K562 (cell line): ENCODE results near the gene ELF5. TPM values are rescaled to one million over a fixed set of nuclear protein-coding genes. Genes with fewer than 3 reads are reported as not detected.

Source experiments
- ATAC-seq: fragments of 200-7000 bp; cut with Tn5 transposase; 3 replicates; pipeline ENCODE4 v1.9.1; 2020; ENCODE audit warnings: moderate library complexity
- BruUV-seq: library from RNA; stranded (reverse); fragments of 400-500 nt; replicated peaks from 2 replicates; lab custom pipeline; 2021; lab: Mats Ljungman, UMichigan
- CTCF ChIA-PET: fragments of 300-600 bp; formaldehyde crosslinking; extraction: SDS; loops from one replicate; lab custom pipeline; 2021; ENCODE audit warnings: low intra/inter-chr PET ratio; lab: Yijun Ruan, JAX
- POLR2A ChIA-PET: fragments of 300-600, 350-650 bp; sonication (Branson Sonifier 250); formaldehyde crosslinking; extraction: SDS; loops from one replicate; lab custom pipeline; 2021; ENCODE audit warnings: antibody characterized with exemption, inconsistent platforms; lab: Yijun Ruan, JAX
- DNase-seq, 4 experiments: peaks; one replicate each; pipeline versions ENCODE4 v3.0.0 to v3.0.0-alpha.2; 2011 to 2018; ENCODE audit warnings: low spot score in 3 of 4, mixed read lengths in 3 of 4; ENCODE audit errors: extremely low read depth in 1 of 4
- FAIRE-seq: peaks from 2 replicates; lab custom pipeline; 2011; peaks lifted over from hg19 to GRCh38; lab: Jason Lieb, UNC
- H2AFZ ChIP-seq: 2 replicates; pipeline ENCODE4 v1.6.0; 2011; ENCODE audit warnings: low read depth, low read length, control low read depth, inconsistent platforms
- H3K27ac ChIP-seq: fragments of 200-600 bp; 3 replicates; pipeline ENCODE4 v1.8.0; 2011; ENCODE audit warnings: low read depth, mild to moderate bottlenecking, control low read depth, inconsistent platforms, low read length, moderate library complexity, mixed read lengths; ENCODE audit errors: extremely low read depth
- H3K27me3 ChIP-seq, 2 experiments: fragments of 300-600 bp in 1 of 2; 2 replicates in 1 of 2; 3 replicates in 1 of 2; pipeline versions ENCODE4 v1.6.0 to v1.8.0; 2011; ENCODE audit warnings: inconsistent platforms in 2 of 2, low read length in 2 of 2, mild to moderate bottlenecking in 1 of 2, mixed read lengths in 1 of 2, moderate library complexity in 1 of 2; ENCODE audit not compliant: control insufficient read depth in 2 of 2, insufficient read depth in 2 of 2
- H3K36me3 ChIP-seq: fragments of 300-600 bp; 3 replicates; pipeline ENCODE4 v1.8.0; 2011; ENCODE audit warnings: mild to moderate bottlenecking, low read length, inconsistent platforms; ENCODE audit not compliant: control insufficient read depth, insufficient read depth
- H3K4me1 ChIP-seq, 2 experiments: fragments of 200-600 bp in 1 of 2; replicated peaks in 1 of 2; 2 replicates in 1 of 2; 3 replicates in 1 of 2; pipeline versions ENCODE4 v1.5.1 to v1.8.0; 2011; ENCODE audit warnings: inconsistent platforms in 2 of 2, low read length in 2 of 2, mild to moderate bottlenecking in 1 of 2, mixed read lengths in 1 of 2, moderate library complexity in 1 of 2; ENCODE audit not compliant: control insufficient read depth in 2 of 2, insufficient read depth in 2 of 2
- H3K4me2 ChIP-seq: 2 replicates; pipeline ENCODE4 v1.6.1; 2011; ENCODE audit warnings: low read length, control low read depth, inconsistent platforms, mixed read lengths; ENCODE audit not compliant: insufficient read depth
- H3K4me3 ChIP-seq: fragments of 200-600 bp; sonication (generic), shearing (Covaris generic); 2 replicates; pipeline ENCODE4 v1.5.1; 2016; ENCODE audit warnings: control low read depth, inconsistent platforms
- H3K79me2 ChIP-seq: fragments of 200-600 bp; 3 replicates; pipeline ENCODE4 v1.8.0; 2011; ENCODE audit warnings: low read length, inconsistent platforms; ENCODE audit not compliant: control insufficient read depth, insufficient read depth
- H3K9ac ChIP-seq, 2 experiments: 2 replicates each; pipeline versions ENCODE4 v1.6.0 to v1.6.1; 2011; ENCODE audit warnings: low read depth in 2 of 2, low read length in 2 of 2, control low read depth in 1 of 2, inconsistent platforms in 1 of 2, mild to moderate bottlenecking in 1 of 2, mixed read lengths in 1 of 2; ENCODE audit not compliant: insufficient read depth in 1 of 2
- H3K9me1 ChIP-seq: one replicate; pipeline ENCODE4 v1.6.0; 2011; ENCODE audit warnings: inconsistent platforms, mild to moderate bottlenecking, low read length, moderate library complexity; ENCODE audit not compliant: control insufficient read depth, insufficient read depth
- H3K9me3 ChIP-seq: replicated peaks from 2 replicates; pipeline ENCODE4 v1.5.1; 2011; ENCODE audit warnings: low read depth, low read length, inconsistent platforms; ENCODE audit not compliant: control insufficient read depth, insufficient read depth
- H4K20me1 ChIP-seq: replicated peaks from 2 replicates; pipeline ENCODE4 v1.6.1; 2011; ENCODE audit warnings: low read length, inconsistent platforms, mixed read lengths; ENCODE audit not compliant: control insufficient read depth, insufficient read depth
- ATF7 ChIP-seq: fragments of 450-650 bp; IDR thresholded peaks from 2 replicates; pipeline ENCODE4 v1.7.1; 2014; ENCODE audit warnings: mild to moderate bottlenecking, moderate library complexity
- BCL6 ChIP-seq: fragments of 250-450 bp; sonication (Bioruptor Pico); IDR thresholded peaks from 2 replicates; pipeline ENCODE4 v1.4.0; 2020
- ESRRB ChIP-seq: fragments of 250-450 bp; sonication (Bioruptor Pico); IDR thresholded peaks from 2 replicates; pipeline ENCODE4 v1.5.0; 2020; ENCODE audit warnings: mild to moderate bottlenecking, moderate library complexity, borderline replicate concordance
- FOXK2 ChIP-seq, 2 experiments: fragments of 450-650 bp; IDR thresholded peaks in 1 of 2; conservative IDR thresholded peaks in 1 of 2; 2 replicates each; pipeline ENCODE4 v1.6.1; 2016; ENCODE audit warnings: low read depth in 2 of 2, mild to moderate bottlenecking in 1 of 2
- NCOR1 ChIP-seq: fragments of 450-650 bp; IDR thresholded peaks from 2 replicates; pipeline ENCODE4 v1.6.1; 2016; ENCODE audit warnings: mild to moderate bottlenecking, moderate library complexity
- NUFIP1 ChIP-seq: fragments of 450-650 bp; IDR thresholded peaks from 2 replicates; pipeline ENCODE4 v1.6.1; 2018; ENCODE audit not compliant: partially characterized antibody
- OTX1 ChIP-seq: fragments of 450-650 bp; formaldehyde crosslinking; IDR thresholded peaks from 2 replicates; pipeline ENCODE4 v1.4.0; 2022; ENCODE audit warnings: mild to moderate bottlenecking
- RBM17 ChIP-seq: fragments of 200-400 bp; formaldehyde crosslinking; IDR thresholded peaks from 2 replicates; pipeline ENCODE4 v1.6.1; 2017; ENCODE audit warnings: low read depth, mild to moderate bottlenecking, low read length, borderline replicate concordance
- ZFP1 ChIP-seq: fragments of 450-650 bp; formaldehyde crosslinking; IDR thresholded peaks from 2 replicates; pipeline ENCODE4 v1.4.0; 2020; ENCODE audit warnings: mild to moderate bottlenecking, mixed read lengths
- ZNF354B ChIP-seq: fragments of 250-450 bp; sonication (Bioruptor Pico); IDR thresholded peaks from 2 replicates; pipeline ENCODE4 v1.4.0; 2020
- ZNF717 ChIP-seq: fragments of 250-450 bp; sonication (Bioruptor Pico); IDR thresholded peaks from 2 replicates; pipeline ENCODE4 v1.5.0; 2021
- WGBS: fragments of 100-300 bp; shearing (Covaris generic); methylation state at CpG from one replicate; pipeline ENCODE4 v1.1.6; 2016; ENCODE audit warnings: low coverage, mixed read lengths; ENCODE audit not compliant: insufficient coverage; ENCODE audit errors: missing lambda C conversion rate; 5-methylcytosine and 5-hydroxymethylcytosine counted together
- in situ Hi-C: fragments of 300-500 bp; cut with MboI; formaldehyde crosslinking; loops from 4 replicates; pipeline ENCODE4 v1.15.0; 2018; ENCODE audit warnings: inconsistent platforms, mixed read lengths
- intact Hi-C: fragments of 100-400 bp; cut with micrococcal nuclease; formaldehyde crosslinking; loops from 2 replicates; pipeline ENCODE4 v1.14.2; 2022
- polyA plus RNA-seq, 8 experiments: library from polyadenylated mRNA; depleted of rRNA in 4 of 8; stranded (reverse) in 5 of 8; unstranded in 3 of 8; fragments of >200 nt; fragmentation: Nextera tagmentation in 2 of 8; fragmentation: Illumina TruSeq in 1 of 8; extraction: Ambion mirVana in 2 of 8; extraction: Trizol in 1 of 8; gene quantifications; 2 replicates each; pipeline versions ENCODE4 v1.2.1 to v1.2.3, GENCODE V29; 2011 to 2014; ENCODE audit warnings: inconsistent platforms in 1 of 8, missing spikeins in 1 of 8
- total RNA-seq, 7 experiments: library from RNA; depleted of rRNA in 6 of 7; stranded (reverse); fragments of >200 nt in 6 of 7; fragmentation: Illumina TruSeq in 2 of 7; extraction: Trizol in 2 of 7; gene quantifications; 2 replicates each; pipeline versions ENCODE4 v1.2.1 to v1.2.3, GENCODE V29; 2011 to 2021; ENCODE audit warnings: low replicate concordance in 1 of 7
- TF ChIP-seq, protein P1 (sequence below): fragments of 250-450 bp; sonication (Bioruptor Pico); IDR thresholded peaks from 2 replicates; pipeline ENCODE4 v1.8.0; 2021; ENCODE audit warnings: moderate library complexity, mild to moderate bottlenecking, inconsistent platforms
- TF ChIP-seq, protein P2 (sequence below): sonication (generic); formaldehyde crosslinking; IDR thresholded peaks from 2 replicates; pipeline ENCODE4 v1.8.0; 2022; ENCODE audit warnings: mild to moderate bottlenecking, missing genetic modification reagents
- TF ChIP-seq, protein P3 (sequence below): fragments of 200-400 bp; formaldehyde crosslinking; IDR thresholded peaks from 2 replicates; pipeline ENCODE4 v1.6.1; 2017; ENCODE audit warnings: mild to moderate bottlenecking, low read depth, low read length, moderate library complexity

ELF5 gene
- total and polyA plus RNA-seq, 9 of the 15 experiments (the other 6 are each of a cell fraction or from before 2014, with no cell fraction given): not detected

GRCh38 chr11:34461215-34461614 lies 52.4 kb downstream of the ELF5 start:
- Histone ChIP-seq H3K36me3 (peaks cover 93% of the 10 kb centered on the region), H3K4me3 (no peak overlapping the region), H3K9me1 (no peaks in the 10 kb centered on the region), H3K4me2 (no peak overlapping the region), H3K79me2 (no peaks in the 10 kb centered on the region), H3K27me3 (no peaks in the 10 kb centered on the region), H3K9me3 (peaks cover 8% of the 10 kb centered on the region; the same call in 1 of the 2 replicates), H2AFZ (no peak overlapping the region), H3K9ac (no peak overlapping the region), H3K4me1 (peaks cover 2 to 5% of the 10 kb centered on the region in 2 experiments; a peak in 4 of 5 replicates), H4K20me1 (no peaks in the 10 kb centered on the region), H3K27ac (no peak overlapping the region)
- in situ Hi-C loops: no loop called here
- no peak for DNase-seq
- no TSS peak for BruUV-seq
- ChIA-PET CTCF (no interaction called here), POLR2A (no interaction called here)
- intact Hi-C loops: no loop called here
- FAIRE-seq: no peak
- 93% methylated on average over 14 of the region's 14 CpGs for WGBS
- no peak for ATAC-seq
- TF ChIP-seq FOXK2 (conservative IDR thresholded peaks at IDR 0.05 in 1 of 2, IDR thresholded peaks at IDR 0.05 in 1 of 2; ENCODE audit: low read depth in 2 of 2): no peak
- TF ChIP-seq ZNF717 (CRISPR knock-in tag): no peak
- no peak for TF ChIP-seq ZFP1 (CRISPR knock-in tag)
- no peak for TF ChIP-seq OTX1 (CRISPR knock-in tag)
- TF ChIP-seq ATF7: no peak
- no peak for TF ChIP-seq RBM17
- TF ChIP-seq, protein P1, sequence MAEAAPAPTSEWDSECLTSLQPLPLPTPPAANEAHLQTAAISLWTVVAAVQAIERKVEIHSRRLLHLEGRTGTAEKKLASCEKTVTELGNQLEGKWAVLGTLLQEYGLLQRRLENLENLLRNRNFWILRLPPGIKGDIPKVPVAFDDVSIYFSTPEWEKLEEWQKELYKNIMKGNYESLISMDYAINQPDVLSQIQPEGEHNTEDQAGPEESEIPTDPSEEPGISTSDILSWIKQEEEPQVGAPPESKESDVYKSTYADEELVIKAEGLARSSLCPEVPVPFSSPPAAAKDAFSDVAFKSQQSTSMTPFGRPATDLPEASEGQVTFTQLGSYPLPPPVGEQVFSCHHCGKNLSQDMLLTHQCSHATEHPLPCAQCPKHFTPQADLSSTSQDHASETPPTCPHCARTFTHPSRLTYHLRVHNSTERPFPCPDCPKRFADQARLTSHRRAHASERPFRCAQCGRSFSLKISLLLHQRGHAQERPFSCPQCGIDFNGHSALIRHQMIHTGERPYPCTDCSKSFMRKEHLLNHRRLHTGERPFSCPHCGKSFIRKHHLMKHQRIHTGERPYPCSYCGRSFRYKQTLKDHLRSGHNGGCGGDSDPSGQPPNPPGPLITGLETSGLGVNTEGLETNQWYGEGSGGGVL (CRISPR knock-in tag): no peak
- TF ChIP-seq, protein P2, sequence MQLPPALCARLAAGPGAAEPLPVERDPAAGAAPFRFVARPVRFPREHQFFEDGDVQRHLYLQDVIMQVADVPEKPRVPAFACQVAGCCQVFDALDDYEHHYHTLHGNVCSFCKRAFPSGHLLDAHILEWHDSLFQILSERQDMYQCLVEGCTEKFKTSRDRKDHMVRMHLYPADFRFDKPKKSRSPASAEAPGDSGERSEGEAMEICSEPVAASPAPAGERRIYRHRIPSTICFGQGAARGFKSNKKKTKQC: no peak
- TF ChIP-seq ESRRB (CRISPR knock-in tag): no peak
- TF ChIP-seq, protein P3, sequence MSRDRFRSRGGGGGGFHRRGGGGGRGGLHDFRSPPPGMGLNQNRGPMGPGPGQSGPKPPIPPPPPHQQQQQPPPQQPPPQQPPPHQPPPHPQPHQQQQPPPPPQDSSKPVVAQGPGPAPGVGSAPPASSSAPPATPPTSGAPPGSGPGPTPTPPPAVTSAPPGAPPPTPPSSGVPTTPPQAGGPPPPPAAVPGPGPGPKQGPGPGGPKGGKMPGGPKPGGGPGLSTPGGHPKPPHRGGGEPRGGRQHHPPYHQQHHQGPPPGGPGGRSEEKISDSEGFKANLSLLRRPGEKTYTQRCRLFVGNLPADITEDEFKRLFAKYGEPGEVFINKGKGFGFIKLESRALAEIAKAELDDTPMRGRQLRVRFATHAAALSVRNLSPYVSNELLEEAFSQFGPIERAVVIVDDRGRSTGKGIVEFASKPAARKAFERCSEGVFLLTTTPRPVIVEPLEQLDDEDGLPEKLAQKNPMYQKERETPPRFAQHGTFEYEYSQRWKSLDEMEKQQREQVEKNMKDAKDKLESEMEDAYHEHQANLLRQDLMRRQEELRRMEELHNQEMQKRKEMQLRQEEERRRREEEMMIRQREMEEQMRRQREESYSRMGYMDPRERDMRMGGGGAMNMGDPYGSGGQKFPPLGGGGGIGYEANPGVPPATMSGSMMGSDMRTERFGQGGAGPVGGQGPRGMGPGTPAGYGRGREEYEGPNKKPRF: no peak
- TF ChIP-seq NUFIP1: no peak
- no peak for TF ChIP-seq NCOR1
- no peak for TF ChIP-seq ZNF354B
- no peak for TF ChIP-seq BCL6 (CRISPR knock-in tag)
